HepG2 (cell line): ENCODE data around the gene ELOVL5. TPM values are rescaled to one million over a fixed set of nuclear protein-coding genes. Genes with fewer than 3 reads are reported as not detected.

Experiments used
- BCLAF1 ChIP-seq: fragments of 450-650 bp; IDR thresholded peaks from 2 replicates; pipeline ENCODE4 v1.6.1; 2017; ENCODE audit warnings: mild to moderate bottlenecking
- DNMT1 ChIP-seq: sonication (generic); formaldehyde crosslinking; IDR thresholded peaks from 2 replicates; pipeline ENCODE4 v1.5.1; 2020; ENCODE audit warnings: mild to moderate bottlenecking, missing genetic modification reagents
- DNMT3B ChIP-seq: conservative IDR thresholded peaks from 2 replicates; pipeline ENCODE4 v1.6.1; 2016; ENCODE audit warnings: missing biosample characterization, control low read depth
- HMGA1 ChIP-seq: sonication (generic); formaldehyde crosslinking; conservative IDR thresholded peaks from 2 replicates; pipeline ENCODE4 v1.4.0; 2020; ENCODE audit warnings: missing genetic modification reagents
- ISL2 ChIP-seq: sonication (generic); formaldehyde crosslinking; IDR thresholded peaks from 2 replicates; pipeline ENCODE4 v1.5.0; 2020; ENCODE audit warnings: missing genetic modification reagents
- PTBP1 ChIP-seq: fragments of 200-400 bp; formaldehyde crosslinking; IDR thresholded peaks from 2 replicates; pipeline ENCODE4 v1.6.1; 2018; ENCODE audit warnings: low read length, low read depth; ENCODE audit not compliant: poor library complexity, severe bottlenecking
- RNF2 ChIP-seq: fragments of 450-650 bp; conservative IDR thresholded peaks from 2 replicates; pipeline ENCODE4 v1.6.1; 2016; ENCODE audit warnings: low read depth
- U2AF2 ChIP-seq: fragments of 200-400 bp; formaldehyde crosslinking; IDR thresholded peaks from 2 replicates; pipeline ENCODE4 v1.6.1; 2017; ENCODE audit warnings: low read depth, mild to moderate bottlenecking, low read length
- ZNF232 ChIP-seq: sonication (generic); formaldehyde crosslinking; IDR thresholded peaks from 2 replicates; pipeline ENCODE4 v1.4.0; 2020; ENCODE audit warnings: missing genetic modification reagents, borderline replicate concordance
- ZNF260 ChIP-seq: sonication (generic); formaldehyde crosslinking; IDR thresholded peaks from 2 replicates; pipeline ENCODE4 v1.4.0; 2020; ENCODE audit warnings: missing genetic modification reagents, low read depth, mild to moderate bottlenecking, borderline replicate concordance
- ZNF432 ChIP-seq: sonication (generic); formaldehyde crosslinking; IDR thresholded peaks from 2 replicates; pipeline ENCODE4 v1.5.0; 2020; ENCODE audit warnings: missing genetic modification reagents, mild to moderate bottlenecking, borderline replicate concordance
- ZNF460 ChIP-seq: sonication (generic); formaldehyde crosslinking; IDR thresholded peaks from 2 replicates; pipeline ENCODE4 v1.5.1; 2020; ENCODE audit warnings: missing genetic modification reagents, mild to moderate bottlenecking, borderline replicate concordance
- ZNF468 ChIP-seq: sonication (generic); formaldehyde crosslinking; IDR thresholded peaks from 2 replicates; pipeline ENCODE4 v1.8.0; 2022; ENCODE audit warnings: mild to moderate bottlenecking, moderate library complexity, missing genetic modification reagents
- ZNF607 ChIP-seq: sonication (generic); formaldehyde crosslinking; IDR thresholded peaks from 2 replicates; pipeline ENCODE4 v1.5.1; 2020; ENCODE audit warnings: missing genetic modification reagents, mild to moderate bottlenecking, borderline replicate concordance
- ZNF660 ChIP-seq: sonication (generic); formaldehyde crosslinking; IDR thresholded peaks from 2 replicates; pipeline ENCODE4 v1.5.1; 2020; ENCODE audit warnings: mild to moderate bottlenecking, low read depth, missing genetic modification reagents, borderline replicate concordance
- ZSCAN22 ChIP-seq: sonication (generic); formaldehyde crosslinking; IDR thresholded peaks from 2 replicates; pipeline ENCODE4 v1.4.0; 2020; ENCODE audit warnings: mild to moderate bottlenecking, missing genetic modification reagents
- polyA plus RNA-seq, 8 experiments: library from polyadenylated mRNA; depleted of rRNA in 3 of 8; stranded (reverse) in 7 of 8; unstranded in 1 of 8; fragments of >200 nt; fragmentation: Illumina TruSeq in 4 of 8; extraction: Trizol in 4 of 8; gene quantifications; 2 replicates each; pipeline versions ENCODE4 v1.2.1 to v1.2.3, GENCODE V29; 2011 to 2016; ENCODE audit warnings: low read depth in 4 of 8, missing spikeins in 1 of 8, mixed read lengths in 1 of 8; ENCODE audit not compliant: insufficient read depth in 1 of 8
- total RNA-seq, 5 experiments: library from RNA; depleted of rRNA; stranded (reverse); fragments of >200 nt; fragmentation: Illumina TruSeq; extraction: Trizol; gene quantifications; 2 replicates each; pipeline ENCODE4 v1.2.3, GENCODE V29; 2016; ENCODE audit warnings: low read depth in 1 of 5
- TF ChIP-seq, protein P1 (sequence below): IDR thresholded peaks from 2 replicates; pipeline ENCODE4 v1.6.1; 2016; ENCODE audit warnings: mild to moderate bottlenecking
- TF ChIP-seq, protein P2 (sequence below): sonication (generic); formaldehyde crosslinking; IDR thresholded peaks from 2 replicates; pipeline ENCODE4 v1.8.0; 2022; ENCODE audit warnings: missing genetic modification reagents, mild to moderate bottlenecking, moderate library complexity, borderline replicate concordance
- TF ChIP-seq, protein P3 (sequence below): sonication (generic); formaldehyde crosslinking; IDR thresholded peaks from 2 replicates; pipeline ENCODE4 v1.5.1; 2020; ENCODE audit warnings: missing genetic modification reagents, mild to moderate bottlenecking, borderline replicate concordance
- TF ChIP-seq, protein P4 (sequence below): sonication (generic); formaldehyde crosslinking; IDR thresholded peaks from 2 replicates; pipeline ENCODE4 v1.4.0; 2020; ENCODE audit warnings: missing genetic modification reagents

ELOVL5 gene
- total and polyA plus RNA-seq, 2 of the 13 experiments (the other 11 are each of a cell fraction or from before 2014, with no cell fraction given) = 50.1 to 72.4 TPM

DNA sequence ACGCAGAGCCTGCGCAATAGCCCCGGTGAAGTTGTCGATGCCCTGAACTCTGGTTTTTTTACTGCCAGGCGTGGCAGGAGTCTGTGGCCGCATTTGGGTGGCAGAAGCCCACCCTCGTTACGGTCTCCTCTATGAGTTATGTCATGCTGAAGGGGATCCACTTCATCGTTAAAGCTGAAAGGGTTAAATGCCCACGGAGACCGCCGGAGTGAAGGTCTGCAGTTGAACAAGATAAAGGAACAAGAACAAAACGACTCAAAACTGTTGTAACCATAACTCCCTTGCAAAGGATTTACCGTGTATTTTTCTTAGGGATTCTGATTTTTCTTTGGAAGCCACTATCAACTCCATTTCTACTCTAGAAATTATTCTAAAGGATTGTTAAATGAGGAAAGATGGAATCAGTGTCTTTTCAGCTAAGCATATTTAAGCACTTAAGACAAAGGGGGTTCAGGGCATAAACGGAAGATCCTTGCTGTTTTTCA is 501 bp upstream of the ELOVL5 start (continued):
- TF ChIP-seq ZNF468 (no peak), DNMT1 (CRISPR knock-in tag) (no peak), ZNF432 (CRISPR knock-in tag) (no peak), ZNF232 (CRISPR knock-in tag) (no peak), HMGA1 (CRISPR knock-in tag) (no peak), ZNF460 (CRISPR knock-in tag) (no peak), U2AF2 (no peak), DNMT3B (no peak; the same call in 1 of the 2 replicates), ZSCAN22 (CRISPR knock-in tag) (no peak), BCLAF1 (no peak), PTBP1 (peak; percentile 33), ZNF260 (no peak), ZNF660 (CRISPR knock-in tag) (no peak), ISL2 (CRISPR knock-in tag) (no peak), RNF2 (no peak), ZNF607 (CRISPR knock-in tag) (no peak)
- TF ChIP-seq, protein P1, sequence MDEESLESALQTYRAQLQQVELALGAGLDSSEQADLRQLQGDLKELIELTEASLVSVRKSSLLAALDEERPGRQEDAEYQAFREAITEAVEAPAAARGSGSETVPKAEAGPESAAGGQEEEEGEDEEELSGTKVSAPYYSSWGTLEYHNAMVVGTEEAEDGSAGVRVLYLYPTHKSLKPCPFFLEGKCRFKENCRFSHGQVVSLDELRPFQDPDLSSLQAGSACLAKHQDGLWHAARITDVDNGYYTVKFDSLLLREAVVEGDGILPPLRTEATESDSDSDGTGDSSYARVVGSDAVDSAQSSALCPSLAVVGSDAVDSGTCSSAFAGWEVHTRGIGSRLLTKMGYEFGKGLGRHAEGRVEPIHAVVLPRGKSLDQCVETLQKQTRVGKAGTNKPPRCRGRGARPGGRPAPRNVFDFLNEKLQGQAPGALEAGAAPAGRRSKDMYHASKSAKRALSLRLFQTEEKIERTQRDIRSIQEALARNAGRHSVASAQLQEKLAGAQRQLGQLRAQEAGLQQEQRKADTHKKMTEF = no peak
- TF ChIP-seq, protein P2, sequence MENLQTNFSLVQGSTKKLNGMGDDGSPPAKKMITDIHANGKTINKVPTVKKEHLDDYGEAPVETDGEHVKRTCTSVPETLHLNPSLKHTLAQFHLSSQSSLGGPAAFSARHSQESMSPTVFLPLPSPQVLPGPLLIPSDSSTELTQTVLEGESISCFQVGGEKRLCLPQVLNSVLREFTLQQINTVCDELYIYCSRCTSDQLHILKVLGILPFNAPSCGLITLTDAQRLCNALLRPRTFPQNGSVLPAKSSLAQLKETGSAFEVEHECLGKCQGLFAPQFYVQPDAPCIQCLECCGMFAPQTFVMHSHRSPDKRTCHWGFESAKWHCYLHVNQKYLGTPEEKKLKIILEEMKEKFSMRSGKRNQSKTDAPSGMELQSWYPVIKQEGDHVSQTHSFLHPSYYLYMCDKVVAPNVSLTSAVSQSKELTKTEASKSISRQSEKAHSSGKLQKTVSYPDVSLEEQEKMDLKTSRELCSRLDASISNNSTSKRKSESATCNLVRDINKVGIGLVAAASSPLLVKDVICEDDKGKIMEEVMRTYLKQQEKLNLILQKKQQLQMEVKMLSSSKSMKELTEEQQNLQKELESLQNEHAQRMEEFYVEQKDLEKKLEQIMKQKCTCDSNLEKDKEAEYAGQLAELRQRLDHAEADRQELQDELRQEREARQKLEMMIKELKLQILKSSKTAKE (CRISPR knock-in tag) = no peak
- TF ChIP-seq, protein P3, sequence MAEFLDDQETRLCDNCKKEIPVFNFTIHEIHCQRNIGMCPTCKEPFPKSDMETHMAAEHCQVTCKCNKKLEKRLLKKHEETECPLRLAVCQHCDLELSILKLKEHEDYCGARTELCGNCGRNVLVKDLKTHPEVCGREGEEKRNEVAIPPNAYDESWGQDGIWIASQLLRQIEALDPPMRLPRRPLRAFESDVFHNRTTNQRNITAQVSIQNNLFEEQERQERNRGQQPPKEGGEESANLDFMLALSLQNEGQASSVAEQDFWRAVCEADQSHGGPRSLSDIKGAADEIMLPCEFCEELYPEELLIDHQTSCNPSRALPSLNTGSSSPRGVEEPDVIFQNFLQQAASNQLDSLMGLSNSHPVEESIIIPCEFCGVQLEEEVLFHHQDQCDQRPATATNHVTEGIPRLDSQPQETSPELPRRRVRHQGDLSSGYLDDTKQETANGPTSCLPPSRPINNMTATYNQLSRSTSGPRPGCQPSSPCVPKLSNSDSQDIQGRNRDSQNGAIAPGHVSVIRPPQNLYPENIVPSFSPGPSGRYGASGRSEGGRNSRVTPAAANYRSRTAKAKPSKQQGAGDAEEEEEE = no peak
- TF ChIP-seq, protein P4, sequence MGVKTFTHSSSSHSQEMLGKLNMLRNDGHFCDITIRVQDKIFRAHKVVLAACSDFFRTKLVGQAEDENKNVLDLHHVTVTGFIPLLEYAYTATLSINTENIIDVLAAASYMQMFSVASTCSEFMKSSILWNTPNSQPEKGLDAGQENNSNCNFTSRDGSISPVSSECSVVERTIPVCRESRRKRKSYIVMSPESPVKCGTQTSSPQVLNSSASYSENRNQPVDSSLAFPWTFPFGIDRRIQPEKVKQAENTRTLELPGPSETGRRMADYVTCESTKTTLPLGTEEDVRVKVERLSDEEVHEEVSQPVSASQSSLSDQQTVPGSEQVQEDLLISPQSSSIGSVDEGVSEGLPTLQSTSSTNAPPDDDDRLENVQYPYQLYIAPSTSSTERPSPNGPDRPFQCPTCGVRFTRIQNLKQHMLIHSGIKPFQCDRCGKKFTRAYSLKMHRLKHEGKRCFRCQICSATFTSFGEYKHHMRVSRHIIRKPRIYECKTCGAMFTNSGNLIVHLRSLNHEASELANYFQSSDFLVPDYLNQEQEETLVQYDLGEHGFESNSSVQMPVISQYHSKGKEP (CRISPR knock-in tag) = no peak
